HG02973 (cell line): ENCODE results near the gene MAD2L2.
A peak's percentile ranks its signal among the peaks of the same experiment; 100 is the strongest.

Source experiments
- ATAC-seq: cut with Tn5 transposase; IDR thresholded peaks from one replicate; pipeline ENCODE4 v1.9.1; 2021; ENCODE audit warnings: moderate library complexity; ENCODE audit not compliant: unreplicated experiment

MAD2L2 gene

GRCh38 chr1:11681071-11681771, at the start of gene MAD2L2:
Gene MAD2L2, minus strand, starts transcription at chr1:11681148. Its CDS starts 547 bp downstream, at chr1:11680601.
- peak; percentile 78 for ATAC-seq

DNA sequence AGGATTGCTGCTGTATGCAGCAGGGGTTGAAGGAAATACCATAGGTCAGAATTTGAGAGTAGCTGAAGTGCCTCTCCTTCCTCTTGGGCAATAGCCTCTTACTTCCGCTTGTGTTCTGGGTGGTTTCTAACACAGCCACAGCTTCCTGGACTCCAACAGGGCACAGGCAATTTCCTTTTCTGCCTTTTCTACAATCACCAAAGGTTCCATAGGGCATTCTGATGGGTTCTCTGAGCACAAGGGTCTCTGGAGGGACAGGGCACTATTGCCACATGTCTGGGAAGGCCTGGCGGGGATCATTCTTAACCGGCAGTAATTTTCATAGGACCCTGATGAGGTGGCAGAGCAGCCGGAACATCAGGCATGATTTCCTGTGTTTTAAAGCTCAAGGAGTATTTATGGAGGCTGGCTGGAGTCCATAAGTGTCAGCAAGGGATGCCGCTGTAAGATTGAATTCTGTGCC, 49.5 kb upstream of the MAD2L2 start:
- ATAC-seq: no peak

- ATAC-seq: no peak
Observed at GRCh38 chr1:11729498-11730428, 48.8 kb upstream of the MAD2L2 start.

GRCh38 chr1:11729155-11729497, 48.2 kb upstream of the MAD2L2 start:
- no peak for ATAC-seq

GRCh38 chr1:11728126-11728806, 47.3 kb upstream of the MAD2L2 start:
- ATAC-seq: no peak

- no peak for ATAC-seq
Observed at GRCh38 chr1:11727119-11727518, 46.2 kb upstream of the MAD2L2 start.

DNA sequence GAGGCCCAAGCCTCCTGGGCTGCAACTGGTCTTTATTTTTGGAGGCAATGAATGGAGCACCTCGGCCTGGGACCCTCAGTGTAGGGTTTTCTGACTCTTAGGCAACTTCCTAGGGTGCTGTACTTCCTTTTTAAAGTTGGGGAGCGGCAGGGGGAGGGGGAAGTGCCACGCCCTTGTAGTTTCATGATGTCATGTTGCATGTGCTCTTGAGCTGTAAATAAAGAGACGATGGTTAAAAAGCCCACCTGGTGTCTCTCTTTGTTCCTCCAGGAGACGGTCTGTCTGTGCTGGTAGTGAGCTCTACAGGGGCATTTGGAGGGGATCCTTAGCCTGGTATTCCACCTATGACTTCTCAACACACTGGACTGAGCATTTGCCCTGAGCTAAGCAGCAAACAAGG, 44.7 kb upstream of the MAD2L2 start:
- no peak for ATAC-seq

DNA sequence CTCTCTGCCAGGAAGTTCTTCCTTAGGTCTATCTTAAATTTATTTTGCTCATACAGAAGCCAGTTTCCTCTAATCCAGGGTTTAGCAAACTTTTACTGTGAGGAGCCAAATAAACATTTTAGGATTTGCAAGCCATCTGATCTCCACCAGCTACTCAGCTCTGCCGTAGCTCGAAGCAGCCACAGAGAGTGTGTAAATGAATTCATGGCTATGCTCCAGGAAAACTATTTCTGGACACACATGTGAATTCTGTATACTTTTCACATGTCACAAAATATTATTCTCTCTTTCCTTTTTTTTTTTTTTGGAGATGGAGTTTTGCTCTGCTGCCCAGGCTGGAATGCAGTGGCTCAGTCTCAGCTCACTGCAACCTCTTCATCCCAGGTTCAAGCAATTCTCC, 41.6 kb upstream of the MAD2L2 start:
- ATAC-seq: no peak

DNA sequence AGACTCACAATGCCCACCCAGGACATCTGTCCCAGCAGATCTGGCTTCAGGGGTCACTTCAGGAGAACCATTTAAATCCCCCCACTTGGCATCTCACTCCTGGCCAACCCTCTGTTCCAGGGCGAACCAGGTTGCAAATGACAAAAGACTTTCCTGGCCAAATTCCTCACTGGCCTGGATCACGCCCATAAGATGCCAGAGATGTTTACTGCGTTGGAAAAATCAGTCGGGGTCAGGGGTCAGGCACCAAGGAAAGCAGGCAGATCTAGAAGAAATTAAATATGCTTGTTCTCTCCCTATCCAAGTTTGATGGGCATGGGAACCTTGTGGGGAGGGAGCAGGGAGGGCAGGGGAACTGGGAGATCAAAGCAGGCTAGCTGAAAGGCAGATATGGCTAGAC, 40.4 kb upstream of the MAD2L2 start:
- no peak for ATAC-seq

DNA sequence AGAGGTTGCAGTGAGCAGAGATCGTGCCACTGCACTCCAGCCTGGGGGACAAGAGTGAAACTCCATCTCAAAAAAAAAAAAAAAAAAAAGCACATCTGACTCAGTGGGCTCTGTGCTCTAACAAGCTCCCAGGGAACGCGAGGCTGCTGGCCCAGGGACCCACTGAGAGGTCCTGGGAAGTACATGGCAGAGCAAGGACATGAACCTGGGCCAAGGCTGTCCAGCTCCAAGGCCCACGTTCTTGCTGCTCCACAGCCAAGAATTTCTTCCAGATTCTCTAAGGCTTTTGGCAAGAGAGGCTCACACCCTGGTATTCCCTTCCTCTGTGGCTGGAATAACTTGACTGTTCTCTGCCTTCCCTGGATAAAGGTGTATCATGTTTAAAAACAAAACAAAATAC, 39.6 kb upstream of the MAD2L2 start:
- no peak for ATAC-seq

DNA sequence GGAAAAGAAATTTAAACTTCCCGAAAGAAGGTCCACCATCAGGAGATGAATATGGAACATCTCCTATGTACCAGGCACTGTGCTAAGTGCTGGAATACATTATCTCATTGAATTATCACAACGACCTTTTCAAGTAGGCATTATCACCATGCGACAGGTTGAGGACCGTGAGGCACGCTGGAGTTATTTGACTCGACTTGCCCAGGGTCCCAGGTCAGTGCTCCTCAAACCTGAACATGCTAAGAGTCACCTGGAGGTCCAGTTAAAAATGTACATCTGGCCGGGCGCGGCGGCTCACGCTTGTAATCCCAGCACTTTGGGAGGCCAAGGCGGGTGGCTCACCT, 39.1 kb upstream of the MAD2L2 start:
- ATAC-seq: no peak

- no peak for ATAC-seq
Observed at GRCh38 chr1:11719313-11720032, 38.5 kb upstream of the MAD2L2 start.

DNA sequence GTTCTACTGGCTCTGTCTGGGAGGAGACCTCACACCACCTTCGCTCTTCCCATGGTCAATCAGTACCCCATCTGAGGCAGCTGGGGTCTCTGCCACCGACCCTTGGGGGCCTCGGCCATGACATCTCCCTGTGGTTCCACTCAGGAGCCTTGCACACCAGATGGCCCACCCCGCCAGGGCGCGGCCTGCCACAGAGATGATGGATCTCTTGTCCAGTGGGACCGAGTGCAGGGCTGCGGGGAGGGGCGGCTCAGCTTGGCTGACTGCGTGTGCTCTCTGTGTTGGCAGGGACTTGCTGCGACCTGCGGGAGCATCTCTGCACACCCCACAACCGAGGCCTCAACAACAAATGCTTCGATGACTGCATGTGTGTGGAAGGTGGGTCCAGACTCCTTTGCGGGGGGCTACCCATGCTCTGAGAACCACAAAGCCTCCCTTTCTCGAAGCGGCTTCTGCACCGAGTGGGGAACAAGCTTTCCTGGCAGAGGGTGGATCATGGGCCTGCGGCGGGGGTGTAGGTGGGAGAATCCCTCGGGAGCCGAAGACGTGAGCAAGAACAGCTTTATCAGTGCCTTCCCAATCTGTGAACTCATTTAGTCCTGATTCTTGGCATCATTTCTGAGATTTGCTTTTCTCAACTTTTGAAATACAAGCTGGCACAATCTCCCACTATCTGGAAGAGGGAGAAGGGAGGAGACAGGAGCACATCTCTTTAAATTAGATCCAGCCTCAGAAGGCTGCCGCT, 34.1 kb upstream of the MAD2L2 start:
- no peak for ATAC-seq

GRCh38 chr1:11713095-11713494, 32.1 kb upstream of the MAD2L2 start:
- no peak for ATAC-seq

GRCh38 chr1:11712285-11712684, 31.3 kb upstream of the MAD2L2 start:
- ATAC-seq: no peak

DNA sequence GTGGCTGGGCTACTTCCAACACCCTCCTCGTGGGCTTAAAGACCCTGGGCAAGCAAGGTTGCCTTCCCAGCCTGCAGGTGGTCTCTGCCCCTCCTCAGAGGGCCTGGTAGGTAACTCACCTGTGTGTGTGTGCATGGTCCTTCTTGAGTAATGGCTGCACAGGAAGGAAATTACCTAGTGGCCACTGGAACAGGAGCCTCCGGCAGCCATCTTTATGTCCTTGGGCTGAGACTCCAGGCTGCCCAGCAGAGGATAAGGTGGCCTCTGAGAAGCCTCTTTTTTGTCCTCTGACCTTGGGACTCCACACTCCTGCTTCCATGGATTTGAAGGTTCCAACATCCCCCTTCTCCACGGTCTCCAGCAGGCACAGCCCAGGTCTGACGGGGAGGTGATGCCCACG, 30.5 kb upstream of the MAD2L2 start:
- ATAC-seq: no peak

DNA sequence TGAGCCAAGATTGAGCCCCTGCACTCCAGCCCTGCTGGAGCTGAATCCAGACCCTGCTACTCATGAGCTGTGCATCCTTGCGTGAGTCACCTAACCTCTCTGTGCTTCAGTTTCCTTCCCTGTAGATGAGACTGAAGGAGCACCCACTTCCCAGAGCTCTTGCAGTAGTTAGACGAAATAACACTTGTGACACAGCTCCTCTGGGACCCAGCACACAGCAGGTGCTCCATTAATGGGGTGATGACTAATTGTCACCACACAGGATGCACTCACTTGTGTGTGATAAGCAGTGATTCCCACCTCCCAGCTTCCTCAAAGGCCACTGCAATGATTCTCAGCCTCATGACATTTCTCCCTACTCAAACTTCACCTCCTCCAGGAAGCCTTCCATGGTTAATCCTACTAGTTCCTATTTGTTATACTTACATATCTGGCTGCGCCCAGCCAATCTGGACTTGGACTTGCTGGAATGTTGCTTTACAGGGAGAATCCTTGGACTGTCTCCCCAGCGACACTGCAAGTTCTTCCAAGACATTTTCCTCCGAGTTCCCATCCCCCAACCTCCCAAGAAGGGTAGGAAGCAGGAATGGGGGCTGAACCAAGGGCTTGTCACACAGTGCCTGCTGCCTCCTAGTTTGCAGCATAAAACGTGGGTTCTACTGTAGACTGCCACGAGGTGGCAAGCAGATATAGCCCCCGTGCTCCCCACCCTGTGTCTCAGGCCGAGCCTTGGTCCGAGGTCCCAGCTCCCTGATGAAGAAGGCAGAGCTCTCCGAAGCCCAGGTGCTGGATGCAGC, 27.8 kb upstream of the MAD2L2 start:
- no peak for ATAC-seq

GRCh38 chr1:11707621-11708276, 26.8 kb upstream of the MAD2L2 start:
- ATAC-seq: no peak

DNA sequence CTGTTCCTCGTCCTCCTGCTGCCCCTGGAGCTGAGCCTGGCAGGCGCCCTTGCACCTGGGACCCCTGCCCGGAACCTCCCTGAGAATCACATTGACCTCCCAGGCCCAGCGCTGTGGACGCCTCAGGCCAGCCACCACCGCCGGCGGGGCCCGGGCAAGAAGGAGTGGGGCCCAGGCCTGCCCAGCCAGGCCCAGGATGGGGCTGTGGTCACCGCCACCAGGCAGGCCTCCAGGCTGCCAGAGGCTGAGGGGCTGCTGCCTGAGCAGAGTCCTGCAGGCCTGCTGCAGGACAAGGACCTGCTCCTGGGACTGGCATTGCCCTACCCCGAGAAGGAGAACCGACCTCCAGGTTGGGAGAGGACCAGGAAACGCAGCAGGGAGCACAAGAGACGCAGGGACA, 25.3 kb upstream of the MAD2L2 start:
- ATAC-seq: no peak
